SK-N-SH treated with all-trans-retinoic acid at 6 μM for 48 hours (cell line): Measurements from ENCODE around the gene ZNF674.

ENCODE experiments used
- ATAC-seq: fragments of 200-7000 bp; cut with Tn5 transposase; 3 replicates; pipeline ENCODE4 v1.9.1; 2020; ENCODE audit warnings: mild to moderate bottlenecking, moderate library complexity
- ARNTL ChIP-seq: fragments of 450-650 bp; formaldehyde crosslinking; IDR thresholded peaks from 2 replicates; pipeline ENCODE4 v1.5.0; 2020; ENCODE audit warnings: low read depth, mild to moderate bottlenecking, moderate library complexity, borderline replicate concordance
- BACH2 ChIP-seq: fragments of 250-450 bp; sonication (Bioruptor Pico); IDR thresholded peaks from 2 replicates; pipeline ENCODE4 v1.9.0; 2021; ENCODE audit warnings: mild to moderate bottlenecking, borderline replicate concordance
- CREB5 ChIP-seq: fragments of 250-450 bp; sonication (Bioruptor Pico); IDR thresholded peaks from 2 replicates; pipeline ENCODE4 v1.5.1; 2020; ENCODE audit warnings: low read depth, mild to moderate bottlenecking, moderate library complexity
- CSRNP3 ChIP-seq: fragments of 250-450 bp; sonication (Bioruptor Pico); IDR thresholded peaks from 2 replicates; pipeline ENCODE4 v1.5.1; 2021; ENCODE audit warnings: mild to moderate bottlenecking, moderate library complexity
- GLIS3 ChIP-seq: fragments of 250-450 bp; sonication (Bioruptor Pico); IDR thresholded peaks from 2 replicates; pipeline ENCODE4 v1.5.0; 2020; ENCODE audit warnings: mild to moderate bottlenecking, moderate library complexity
- ISL1 ChIP-seq: fragments of 250-450 bp; sonication (Bioruptor Pico); IDR thresholded peaks from 2 replicates; pipeline ENCODE4 v2.1.2; 2022; ENCODE audit warnings: mild to moderate bottlenecking, moderate library complexity
- OSR1 ChIP-seq: fragments of 250-450 bp; sonication (Bioruptor Pico); IDR thresholded peaks from 2 replicates; pipeline ENCODE4 v1.8.0; 2022; ENCODE audit warnings: moderate library complexity, mild to moderate bottlenecking, inconsistent platforms
- PATZ1 ChIP-seq: fragments of 250-450 bp; sonication (Bioruptor Pico); IDR thresholded peaks from 2 replicates; pipeline ENCODE4 v1.8.0; 2020; ENCODE audit warnings: mild to moderate bottlenecking, moderate library complexity, borderline replicate concordance
- POU6F1 ChIP-seq: fragments of 250-450 bp; sonication (Bioruptor Pico); IDR thresholded peaks from 2 replicates; pipeline ENCODE4 v1.8.0; 2021; ENCODE audit warnings: low read depth, mild to moderate bottlenecking, moderate library complexity, borderline replicate concordance
- PPARA ChIP-seq: fragments of 250-450 bp; sonication (Bioruptor Pico); IDR thresholded peaks from 2 replicates; pipeline ENCODE4 v1.5.0; 2020; ENCODE audit warnings: mild to moderate bottlenecking, borderline replicate concordance
- RARB ChIP-seq: fragments of 250-450 bp; sonication (Bioruptor Pico); IDR thresholded peaks from 2 replicates; pipeline ENCODE4 v1.8.0; 2021; ENCODE audit warnings: mild to moderate bottlenecking, moderate library complexity
- SNAI2 ChIP-seq: fragments of 250-450 bp; sonication (Bioruptor Pico); IDR thresholded peaks from 2 replicates; pipeline ENCODE4 v1.5.0; 2020; ENCODE audit warnings: mild to moderate bottlenecking, moderate library complexity
- TCF4 ChIP-seq: fragments of 250-450 bp; sonication (Bioruptor Pico); IDR thresholded peaks from 2 replicates; pipeline ENCODE4 v1.8.0; 2021; ENCODE audit warnings: mild to moderate bottlenecking, moderate library complexity, borderline replicate concordance
- TSHZ2 ChIP-seq: fragments of 250-450 bp; sonication (Bioruptor Pico); IDR thresholded peaks from 2 replicates; pipeline ENCODE4 v1.5.0; 2020; ENCODE audit warnings: mild to moderate bottlenecking, moderate library complexity
- ZC3H10 ChIP-seq: fragments of 250-450 bp; sonication (Bioruptor Pico); IDR thresholded peaks from 2 replicates; pipeline ENCODE4 v1.5.1; 2021; ENCODE audit warnings: mild to moderate bottlenecking, moderate library complexity
- ZFP3 ChIP-seq: fragments of 250-450 bp; sonication (Bioruptor Pico); IDR thresholded peaks from 2 replicates; pipeline ENCODE4 v1.5.0; 2020; ENCODE audit warnings: mild to moderate bottlenecking, moderate library complexity
- ZNF565 ChIP-seq: fragments of 450-650 bp; formaldehyde crosslinking; conservative IDR thresholded peaks from 2 replicates; pipeline ENCODE4 v1.5.0; 2020; ENCODE audit warnings: low read depth, mild to moderate bottlenecking, moderate library complexity
- ZNF70 ChIP-seq: fragments of 450-650 bp; formaldehyde crosslinking; IDR thresholded peaks from 2 replicates; pipeline ENCODE4 v1.5.0; 2020; ENCODE audit warnings: mild to moderate bottlenecking, moderate library complexity
- ZNF8 ChIP-seq: fragments of 450-650 bp; formaldehyde crosslinking; IDR thresholded peaks from 2 replicates; pipeline ENCODE4 v1.5.0; 2020; ENCODE audit warnings: mild to moderate bottlenecking, moderate library complexity

The ZNF674 gene

GRCh38 chrX:46553935-46554334 lies 8.7 kb upstream of the ZNF674 start:
- no peak for ATAC-seq

GRCh38 chrX:46551494-46552128 lies 6.4 kb upstream of the ZNF674 start:
- ATAC-seq: peak; percentile 46

More at GRCh38 chrX:46553935-46554334, 8.7 kb upstream of the ZNF674 start:
- TF ChIP-seq ZC3H10: no peak
- no peak for TF ChIP-seq CREB5
- TF ChIP-seq PPARA (CRISPR knock-in tag): no peak
- TF ChIP-seq BACH2: no peak
- TF ChIP-seq ARNTL (CRISPR knock-in tag): no peak
- no peak for TF ChIP-seq ZNF8 (CRISPR knock-in tag)

More at GRCh38 chrX:46551494-46552128, 6.4 kb upstream of the ZNF674 start:
- TF ChIP-seq CSRNP3 (CRISPR knock-in tag) (no peak), SNAI2 (no peak; the same call in 1 of the 2 replicates), RARB (CRISPR knock-in tag) (no peak), ARNTL (CRISPR knock-in tag) (no peak), ZNF70 (CRISPR knock-in tag) (no peak), BACH2 (no peak), OSR1 (CRISPR knock-in tag) (no peak), PPARA (CRISPR knock-in tag) (no peak), ZNF8 (CRISPR knock-in tag) (no peak), ZNF565 (CRISPR knock-in tag) (no peak), POU6F1 (CRISPR knock-in tag) (no peak), GLIS3 (CRISPR knock-in tag) (no peak), TCF4 (CRISPR knock-in tag) (no peak), TSHZ2 (CRISPR knock-in tag) (no peak), ISL1 (CRISPR knock-in tag) (peak; percentile 59), CREB5 (peak; percentile 71), ZFP3 (CRISPR knock-in tag) (0 out of 2 replicates have a peak, but pooled peaks have one; percentile 38), PATZ1 (CRISPR knock-in tag) (no peak)
